Measurements from ENCODE around the gene MYL9.

Gene MYL9

DNA sequence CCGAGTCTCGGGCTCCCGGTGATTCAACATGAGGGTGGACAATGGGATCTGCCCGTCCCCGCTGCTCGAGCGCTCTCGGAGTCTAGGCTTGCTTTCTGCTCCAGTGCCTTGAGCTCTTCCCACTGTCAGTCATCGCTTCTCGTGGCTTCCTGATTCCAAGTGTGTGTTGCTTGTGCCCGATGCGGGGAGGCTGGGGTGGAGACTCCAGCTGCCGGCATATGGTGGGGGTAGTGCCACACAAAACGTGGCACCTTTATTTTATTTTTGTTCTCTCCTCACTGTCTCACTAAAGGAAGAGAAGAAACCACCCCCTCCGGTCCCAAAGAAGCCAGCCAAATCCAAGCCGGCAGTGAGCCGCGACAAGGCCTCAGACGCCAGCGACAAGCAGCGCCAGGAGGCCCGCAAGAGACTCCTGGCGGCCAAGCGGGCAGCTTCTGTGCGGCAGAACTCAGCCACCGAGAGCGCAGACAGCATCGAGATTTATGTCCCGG is 14.8 kb upstream of the MYL9 start:
- DNase-seq (ENCODE audit: low spot score) = peak; percentile 70

DNA sequence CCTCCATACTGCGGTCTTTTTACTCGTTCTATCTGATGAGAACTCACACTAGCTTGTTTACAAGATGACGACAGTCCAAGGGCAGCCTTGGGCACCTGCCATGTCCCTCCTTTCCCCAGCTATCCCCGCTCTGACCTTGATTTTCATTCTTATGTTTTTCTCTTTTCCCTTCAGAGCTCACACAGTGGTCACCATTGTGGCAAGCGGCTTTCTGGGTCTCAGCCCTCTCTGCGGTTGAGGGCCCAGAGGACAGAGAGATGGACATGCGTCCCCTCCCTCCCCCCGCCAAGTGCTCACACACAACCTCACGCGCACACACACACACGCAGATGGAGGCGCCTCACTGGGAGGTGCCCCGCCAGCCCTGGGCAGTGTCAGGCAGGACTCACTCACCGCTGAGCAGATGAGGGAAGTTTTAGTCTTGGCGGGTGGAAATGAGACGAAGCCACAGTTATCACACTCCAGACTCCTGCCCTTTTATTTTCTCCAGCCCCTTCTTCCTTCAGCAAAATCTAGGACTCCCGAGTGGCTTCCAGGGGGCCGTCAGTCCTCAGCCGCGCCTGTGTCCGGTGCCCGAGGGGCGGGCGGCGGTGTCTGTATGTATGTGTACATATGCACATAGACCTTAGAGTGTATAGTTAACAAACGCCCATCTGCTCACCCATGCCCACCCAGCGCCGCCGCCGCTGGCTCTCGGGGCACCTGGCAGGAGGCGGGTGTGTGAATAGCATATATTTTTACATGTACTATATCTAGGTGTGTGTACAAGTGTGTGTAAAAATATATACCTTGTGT is 13.8 kb upstream of the MYL9 start:
- no peak for DNase-seq (ENCODE audit: low spot score)

DNA sequence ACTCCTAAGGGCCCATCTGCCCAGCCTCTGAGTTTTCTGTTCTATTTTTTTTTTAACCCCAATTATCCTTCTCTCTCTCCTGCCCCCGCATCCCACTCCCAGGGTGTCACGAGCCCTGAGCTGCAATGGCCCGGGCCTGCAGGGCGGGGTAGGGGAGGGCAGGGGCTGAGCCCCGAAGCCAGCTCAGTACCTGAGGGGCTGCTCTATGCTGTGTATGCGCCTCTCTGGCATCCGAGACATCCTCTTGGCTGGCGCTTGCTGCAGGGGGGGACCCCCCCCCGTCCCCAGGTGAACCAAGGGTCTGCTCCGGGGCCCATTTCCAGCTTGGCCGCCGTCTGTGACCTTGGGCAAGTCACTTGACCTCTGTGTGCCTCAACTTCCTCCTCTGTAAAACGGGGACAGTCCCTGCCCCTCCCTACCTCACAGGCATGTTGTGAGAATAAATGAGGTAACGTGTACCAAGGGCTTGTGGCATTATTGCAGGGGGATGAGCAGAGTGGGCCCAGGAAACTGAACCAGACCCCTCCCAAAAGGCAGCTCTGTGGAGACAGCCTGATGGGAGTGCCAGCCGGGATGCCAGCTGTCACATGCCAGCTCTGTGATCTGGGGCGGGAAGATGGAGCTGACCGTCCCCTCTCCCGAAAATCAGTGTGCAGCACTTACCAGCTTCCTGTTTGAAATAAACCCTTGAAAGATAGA is 13.0 kb upstream of the MYL9 start:
- DNase-seq (ENCODE audit: low spot score) = no peak

DNA sequence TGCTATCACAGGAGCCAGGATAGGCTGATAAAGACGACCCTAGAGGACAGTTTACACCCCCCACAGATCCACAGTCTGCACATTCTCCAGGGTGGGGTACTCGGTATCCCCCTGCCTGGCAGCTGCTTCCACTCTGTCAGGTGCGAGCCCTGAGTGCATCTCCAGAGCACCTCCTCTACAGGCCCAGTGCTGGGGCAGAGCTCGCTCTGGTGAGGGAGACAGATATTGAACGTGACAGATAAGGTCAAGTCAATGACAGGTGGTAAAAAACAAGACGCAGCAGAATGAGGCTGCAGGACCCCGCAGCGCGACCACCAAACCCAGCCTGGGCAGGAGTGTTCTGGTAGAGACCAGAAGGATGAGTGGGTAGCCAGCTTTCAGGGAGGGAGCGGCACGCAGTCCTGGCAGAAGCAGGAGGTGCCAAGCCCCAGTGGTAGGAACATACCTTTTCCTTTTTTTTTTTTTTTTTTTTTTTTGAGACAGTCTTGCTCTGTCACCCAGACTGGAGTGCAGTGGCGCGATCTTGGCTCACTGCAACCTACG is 12.4 kb upstream of the MYL9 start:
- DNase-seq (ENCODE audit: low spot score) = no peak

DNA sequence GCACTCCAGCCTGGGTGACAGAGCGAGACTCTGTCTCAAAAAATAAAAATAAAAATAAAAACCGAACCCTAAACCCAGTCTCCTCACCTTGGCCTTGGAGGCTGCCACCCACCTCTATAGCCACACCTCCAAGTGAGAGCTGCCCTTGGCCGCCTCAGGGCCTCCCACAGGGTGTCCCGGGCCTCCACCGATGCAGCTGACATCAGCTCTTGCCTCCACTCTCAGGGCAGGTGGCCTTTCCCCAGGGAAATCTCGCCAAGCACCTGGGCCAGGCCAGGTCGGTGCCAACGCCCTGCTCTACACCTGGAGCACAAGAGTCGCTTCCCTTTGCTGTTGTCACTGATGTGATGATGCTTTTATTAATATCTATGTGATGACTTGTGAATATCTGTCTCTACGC is 8.9 kb upstream of the MYL9 start:
- DNase-seq (ENCODE audit: low spot score) = no peak

DNA sequence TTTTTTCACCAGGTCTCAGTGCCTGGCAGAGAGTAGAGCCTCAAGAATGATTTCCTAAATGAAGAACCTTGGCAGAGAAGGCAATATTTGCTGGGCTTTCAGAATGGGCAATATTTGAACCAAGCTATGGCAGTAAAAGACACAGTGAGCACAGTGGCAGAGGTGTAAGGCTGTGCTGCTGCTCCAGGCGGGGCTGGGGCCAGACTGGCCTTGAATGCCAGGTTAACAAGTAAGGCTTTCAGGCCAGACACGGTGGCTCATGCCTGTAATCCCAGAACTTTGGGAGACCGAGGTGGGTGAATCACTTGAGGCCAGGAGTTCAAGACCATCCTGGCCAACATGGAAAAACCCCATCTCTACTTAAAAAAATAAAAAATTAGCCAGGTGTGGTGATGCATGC is 8.5 kb upstream of the MYL9 start:
- no peak for DNase-seq (ENCODE audit: low spot score)

DNA sequence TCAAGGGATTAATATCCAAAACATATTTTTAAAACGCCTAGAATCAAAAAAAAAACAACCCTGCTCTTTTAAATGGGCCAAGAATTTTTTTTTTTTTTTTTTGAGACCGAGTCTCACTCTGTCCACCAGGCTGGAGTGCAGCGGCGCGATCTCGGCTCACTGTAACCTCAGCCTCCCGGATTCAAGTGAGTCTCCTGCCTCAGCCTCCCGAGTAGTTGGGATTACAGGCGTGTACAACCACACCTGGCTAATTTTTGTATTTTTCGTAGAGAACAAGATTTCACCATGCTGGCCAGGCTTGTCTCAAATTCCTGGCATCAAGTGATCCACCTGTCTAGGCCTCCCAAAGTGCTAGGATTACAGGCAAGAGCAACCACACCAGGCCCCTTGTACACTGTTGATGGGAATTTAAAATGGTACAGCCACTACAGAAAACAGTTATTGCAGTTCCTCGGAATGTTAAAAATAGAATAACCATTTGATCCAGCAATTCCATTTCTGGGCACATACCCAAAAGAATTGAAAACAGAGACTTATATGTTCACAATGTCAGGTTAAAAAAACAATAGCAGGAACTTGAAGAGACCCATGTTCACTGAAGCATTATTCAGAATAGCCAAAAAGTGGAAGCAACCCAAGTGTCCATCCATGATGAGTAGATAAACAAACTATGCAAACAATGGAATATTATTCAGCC is 3.1 kb upstream of the MYL9 start:
- no peak for DNase-seq (ENCODE audit: low spot score)

DNA sequence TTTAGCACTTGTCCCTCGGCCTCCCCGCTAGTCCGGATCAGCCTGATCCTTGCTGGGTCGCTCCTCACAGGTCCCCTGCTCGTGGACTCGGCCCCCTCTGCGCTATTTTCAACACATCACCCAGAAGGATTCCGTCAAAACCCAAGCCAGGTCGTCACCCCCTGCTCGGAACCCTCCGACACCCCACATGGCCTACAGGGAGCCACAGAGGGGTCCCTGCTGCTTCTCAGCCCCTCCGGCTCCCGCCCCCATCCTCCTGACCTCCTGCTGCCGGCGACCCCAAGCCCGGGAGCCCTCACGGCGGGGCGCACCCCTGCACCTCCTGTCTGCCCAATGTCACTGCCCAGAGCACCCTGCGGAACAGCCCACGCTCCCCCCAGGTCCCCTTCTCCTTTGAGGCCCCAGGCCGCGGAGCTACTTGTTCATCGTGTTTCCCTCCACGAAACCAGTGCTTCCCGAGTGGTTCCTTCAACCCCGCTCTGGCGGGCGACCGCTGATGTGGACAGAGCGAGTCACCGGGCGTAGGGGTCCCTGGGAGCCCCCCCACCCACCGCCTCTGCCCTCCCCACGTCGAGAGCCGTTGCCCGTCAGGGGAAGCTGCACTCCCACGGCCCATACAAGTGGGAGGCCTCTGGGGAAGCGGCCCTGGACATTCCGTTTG is 638 bp upstream of the MYL9 start:
- no peak for DNase-seq (ENCODE audit: low spot score)

DNA sequence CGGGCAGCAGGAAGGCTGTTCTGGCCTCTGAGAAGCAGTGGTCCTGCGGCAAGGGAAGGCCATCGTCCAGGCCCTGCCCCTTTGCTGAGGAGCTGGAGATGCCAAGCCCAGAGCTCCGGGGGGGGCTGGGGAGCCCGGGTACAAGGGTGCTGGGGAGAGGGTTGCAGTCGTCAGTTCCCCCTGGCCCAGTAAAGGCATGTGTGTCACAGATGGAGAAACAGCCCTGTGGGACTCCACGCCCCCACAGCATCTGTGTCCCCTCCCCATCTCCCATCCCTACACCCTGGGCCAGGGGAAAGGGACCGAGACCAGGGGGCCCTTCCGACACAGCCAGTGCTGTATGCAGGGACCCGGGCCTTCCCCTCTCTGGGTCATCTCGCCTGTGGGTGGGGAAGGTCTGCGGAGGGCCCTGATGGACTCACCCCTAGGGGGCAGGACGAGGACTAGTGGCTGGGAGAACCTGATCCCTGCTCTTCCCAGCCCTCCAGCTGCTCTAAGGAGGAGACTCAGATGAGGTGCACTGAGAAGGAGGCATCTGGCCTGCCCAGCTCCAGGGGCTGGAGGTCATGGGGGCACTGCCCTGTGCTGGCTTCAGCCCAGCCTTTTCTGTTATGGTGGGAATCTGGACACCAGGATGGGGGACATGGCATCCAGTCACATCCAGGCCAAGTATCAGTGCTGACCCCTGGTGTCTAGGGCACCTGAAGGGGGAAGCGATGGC is 609 bp downstream of the MYL9 start:
- DNase-seq (ENCODE audit: low spot score) = no peak

DNA sequence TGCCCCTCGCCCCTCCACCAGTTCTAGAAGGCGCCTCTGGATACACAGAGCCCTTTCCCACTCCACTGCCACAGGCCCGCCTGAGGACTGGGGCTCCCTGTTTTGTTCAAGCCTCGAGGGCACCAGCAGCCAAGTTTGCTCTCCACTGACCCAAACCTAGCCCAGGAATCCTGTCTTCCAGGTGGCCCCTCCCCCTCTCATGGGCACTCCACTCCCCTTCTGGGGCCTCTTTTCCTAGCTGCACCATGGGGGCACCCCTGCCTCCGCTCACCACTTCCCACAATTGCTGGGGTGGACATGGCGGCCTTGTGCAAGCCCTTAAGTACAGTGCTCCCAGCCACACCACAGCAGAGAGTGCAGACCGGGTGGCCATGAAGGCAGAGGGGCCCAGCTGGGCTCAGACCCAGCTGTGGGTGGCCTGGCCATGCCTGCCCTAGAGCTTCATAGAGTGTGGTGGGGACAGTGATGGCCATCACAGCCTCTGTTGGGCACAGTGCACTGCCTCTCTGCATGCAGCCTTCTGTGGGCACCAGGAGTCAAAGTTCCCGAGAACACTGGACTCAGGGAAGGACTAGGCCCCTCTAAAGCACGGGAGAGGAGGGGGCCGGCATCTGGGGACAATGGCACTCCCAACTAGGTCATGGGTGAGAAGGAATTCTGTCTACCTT is 1.3 kb downstream of the MYL9 start:
- DNase-seq (ENCODE audit: low spot score) = no peak

DNA sequence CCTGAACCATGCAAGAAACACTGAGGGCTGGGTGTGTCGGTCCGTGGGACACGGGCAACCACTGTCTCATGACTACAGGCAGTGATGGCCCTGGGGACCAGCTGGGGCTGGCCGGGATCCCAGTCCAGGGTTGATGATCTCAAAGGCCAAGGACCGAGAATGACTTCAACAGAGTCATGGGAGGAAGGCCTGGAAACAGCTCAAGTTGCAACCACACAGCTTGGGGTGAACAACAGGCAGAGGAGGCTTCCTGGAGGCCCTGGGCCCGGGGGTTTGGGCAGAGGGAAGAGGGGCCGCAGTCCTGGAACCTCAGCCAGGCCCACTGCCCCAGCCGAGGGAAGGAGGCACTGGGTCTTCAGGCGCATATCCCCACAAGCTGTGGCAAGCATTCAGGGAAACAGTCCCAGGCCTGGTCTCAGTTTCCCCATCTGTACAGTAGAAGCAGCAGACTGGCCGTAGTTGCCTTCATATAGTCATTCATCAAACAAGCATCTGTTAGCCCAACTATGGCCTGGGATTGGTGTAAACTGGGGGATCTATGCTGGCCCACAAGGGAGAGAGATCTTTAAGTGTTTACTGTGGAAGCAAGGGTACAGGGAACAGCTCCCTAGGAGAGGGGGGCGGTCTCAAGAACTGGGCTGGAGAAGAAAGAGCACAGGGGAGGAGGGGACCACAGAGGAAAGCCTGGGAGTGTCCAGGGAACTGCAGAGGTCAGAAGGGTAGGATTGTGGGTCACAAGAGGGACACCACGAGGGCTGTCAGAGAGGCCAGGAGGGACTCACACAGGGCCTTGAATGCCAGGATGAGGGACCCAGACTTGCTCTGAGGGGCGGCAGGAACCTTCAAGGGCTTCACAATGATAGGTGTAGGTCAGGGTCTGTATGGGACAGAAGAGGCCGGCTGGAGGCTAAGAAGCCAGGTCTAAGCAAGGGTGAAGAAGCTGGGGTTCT is 2.1 kb downstream of the MYL9 start:
- no peak for DNase-seq (ENCODE audit: low spot score)

DNA sequence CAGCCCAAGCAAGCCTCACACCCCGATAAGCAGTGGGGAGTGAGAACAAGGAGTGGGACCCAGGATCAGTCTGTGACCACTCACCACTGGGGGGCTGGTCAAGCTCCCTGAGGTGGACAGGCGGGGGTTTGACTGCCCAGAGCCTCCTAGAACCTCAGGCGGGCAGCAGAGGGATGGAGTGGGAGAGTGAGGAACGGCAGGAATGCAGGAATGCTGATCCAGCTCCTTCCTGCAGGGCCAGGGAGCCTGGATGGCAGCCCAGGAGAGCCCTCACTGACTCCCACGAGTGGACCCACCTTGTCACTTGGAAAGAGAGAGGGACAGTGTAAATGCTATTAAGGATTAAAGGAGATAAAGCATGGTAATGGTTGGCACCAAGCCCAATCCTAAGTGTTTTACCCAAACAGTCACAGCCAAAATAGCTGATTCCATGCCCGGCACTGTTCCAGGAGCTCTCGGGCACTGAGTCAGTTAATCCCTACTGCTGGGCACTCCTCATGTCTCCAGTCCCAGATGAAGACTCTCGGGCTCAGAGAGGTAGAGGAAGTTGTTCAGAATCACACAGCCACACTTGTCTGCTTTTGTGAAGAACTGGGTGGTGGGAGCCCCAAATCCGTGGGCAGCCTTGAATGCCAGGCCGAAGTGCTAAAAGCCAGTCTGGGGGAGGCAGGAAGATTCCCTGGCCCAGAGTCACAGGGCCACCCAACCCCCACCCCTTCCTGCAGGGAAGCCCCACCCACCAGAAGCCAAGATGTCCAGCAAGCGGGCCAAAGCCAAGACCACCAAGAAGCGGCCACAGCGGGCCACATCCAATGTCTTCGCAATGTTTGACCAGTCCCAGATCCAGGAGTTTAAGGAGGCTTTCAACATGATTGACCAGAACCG is 3.1 kb downstream of the MYL9 start:
- no peak for DNase-seq (ENCODE audit: low spot score)

DNA sequence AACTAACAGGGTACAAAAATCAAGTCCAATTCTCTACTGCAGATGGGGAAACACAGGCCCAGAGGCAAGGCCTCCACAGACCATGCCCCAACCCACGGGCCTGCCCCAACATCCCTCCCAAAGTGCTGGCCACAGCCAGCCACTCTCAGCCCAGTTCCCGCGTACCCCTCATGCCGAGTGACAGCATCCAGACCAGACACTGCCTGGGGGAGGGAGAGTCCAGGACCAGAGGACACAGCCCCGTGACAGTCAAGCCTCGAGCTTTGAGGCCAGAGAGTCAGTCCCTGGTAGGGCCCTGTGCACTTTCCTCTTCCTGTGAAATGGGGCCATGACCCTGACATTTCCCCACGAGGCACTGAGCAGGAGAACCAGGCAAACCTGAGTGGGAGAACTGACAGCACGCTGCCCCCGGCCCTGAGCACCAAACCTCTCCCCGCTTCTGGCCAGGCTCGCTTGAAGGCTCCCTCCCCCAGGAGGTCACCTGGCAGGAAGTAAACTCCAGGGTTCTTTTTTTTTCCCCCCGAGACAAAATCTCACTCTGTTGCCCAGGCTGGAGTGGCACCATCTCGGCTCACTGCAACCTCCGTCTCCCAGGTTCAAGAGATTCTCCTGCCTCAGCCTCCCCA is 4.9 kb downstream of the MYL9 start:
- no peak for DNase-seq (ENCODE audit: low spot score)

DNA sequence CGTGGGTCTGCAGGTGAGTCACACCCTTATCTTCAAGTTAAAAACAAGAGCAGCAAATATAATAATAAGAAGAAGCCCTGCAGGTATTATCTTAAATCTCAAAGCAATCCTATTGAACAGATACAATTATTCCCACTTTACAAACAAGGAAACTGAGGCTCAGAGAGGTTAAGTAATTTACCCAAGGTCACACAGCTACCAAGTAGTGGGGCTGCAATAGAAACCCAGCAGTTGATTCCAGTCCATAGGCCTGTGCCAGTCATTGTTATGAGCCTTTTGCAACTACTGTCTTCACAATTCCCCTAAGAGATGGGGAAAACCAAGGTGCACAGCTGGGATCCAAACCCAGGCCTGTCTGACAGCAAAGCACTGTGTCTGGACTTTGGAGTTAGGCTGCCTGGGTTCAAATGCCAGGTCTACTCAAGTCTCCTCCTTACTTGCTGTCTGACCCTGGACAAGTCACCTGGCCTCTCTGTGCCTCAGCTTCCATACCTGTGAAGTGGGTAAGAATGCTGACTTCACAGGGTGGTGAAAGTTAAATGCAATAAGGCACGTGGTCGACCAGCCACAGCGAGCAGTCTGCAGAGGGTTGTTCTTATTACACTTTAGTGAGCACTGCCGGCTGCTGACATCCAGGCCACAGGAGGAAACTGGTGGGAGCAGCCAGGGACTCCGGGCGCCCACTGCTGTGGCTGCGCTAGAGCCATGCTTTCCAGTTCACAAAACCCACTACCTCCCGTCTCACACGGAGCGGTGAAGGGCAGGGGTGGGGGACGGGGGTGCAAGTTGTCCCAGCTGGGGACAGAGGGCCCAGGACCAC is 6.1 kb downstream of the MYL9 start:
- DNase-seq (ENCODE audit: low spot score) = no peak

DNA sequence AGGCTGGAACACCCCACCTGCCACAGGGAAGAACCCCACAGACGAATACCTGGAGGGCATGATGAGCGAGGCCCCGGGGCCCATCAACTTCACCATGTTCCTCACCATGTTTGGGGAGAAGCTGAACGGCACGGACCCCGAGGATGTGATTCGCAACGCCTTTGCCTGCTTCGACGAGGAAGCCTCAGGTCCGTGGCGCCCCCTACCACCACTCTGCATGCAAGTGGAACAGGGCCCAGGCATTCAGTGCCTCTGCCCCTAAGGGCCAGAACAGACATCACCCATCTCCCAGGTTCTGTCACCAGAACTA is 6.6 kb downstream of the MYL9 start:
- DNase-seq (ENCODE audit: low spot score) = peak; percentile 50

DNA sequence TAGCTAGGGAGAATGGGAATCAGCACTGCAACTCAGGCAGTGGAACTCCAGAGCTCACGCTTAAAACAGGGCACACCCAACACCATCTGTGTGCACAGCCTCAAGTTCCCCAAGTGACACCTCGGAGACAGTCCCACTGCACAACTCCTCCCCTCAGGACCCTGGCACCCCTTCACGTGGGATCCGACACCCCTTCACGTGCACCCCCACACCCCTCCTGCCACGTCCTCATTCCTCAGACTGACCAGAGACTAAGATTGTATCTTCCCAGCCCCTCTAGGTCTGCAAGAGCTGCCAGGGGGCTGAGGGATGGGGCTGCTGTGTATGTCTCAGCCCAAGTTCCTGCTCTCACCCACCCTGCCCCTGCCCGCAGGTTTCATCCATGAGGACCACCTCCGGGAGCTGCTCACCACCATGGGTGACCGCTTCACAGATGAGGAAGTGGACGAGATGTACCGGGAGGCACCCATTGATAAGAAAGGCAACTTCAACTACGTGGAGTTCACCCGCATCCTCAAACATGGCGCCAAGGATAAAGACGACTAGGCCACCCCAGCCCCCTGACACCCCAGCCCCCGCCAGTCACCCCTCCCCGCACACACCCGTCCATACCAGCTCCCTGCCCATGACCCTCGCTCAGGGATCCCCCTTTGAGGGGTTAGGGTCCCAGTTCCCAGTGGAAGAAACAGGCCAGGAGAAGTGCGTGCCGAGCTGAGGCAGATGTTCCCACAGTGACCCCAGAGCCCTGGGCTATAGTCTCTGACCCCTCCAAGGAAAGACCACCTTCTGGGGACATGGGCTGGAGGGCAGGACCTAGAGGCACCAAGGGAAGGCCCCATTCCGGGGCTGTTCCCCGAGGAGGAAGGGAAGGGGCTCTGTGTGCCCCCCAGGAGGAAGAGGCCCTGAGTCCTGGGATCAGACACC is 7.6 kb downstream of the MYL9 start:
- DNase-seq (ENCODE audit: low spot score) = no peak

DNA sequence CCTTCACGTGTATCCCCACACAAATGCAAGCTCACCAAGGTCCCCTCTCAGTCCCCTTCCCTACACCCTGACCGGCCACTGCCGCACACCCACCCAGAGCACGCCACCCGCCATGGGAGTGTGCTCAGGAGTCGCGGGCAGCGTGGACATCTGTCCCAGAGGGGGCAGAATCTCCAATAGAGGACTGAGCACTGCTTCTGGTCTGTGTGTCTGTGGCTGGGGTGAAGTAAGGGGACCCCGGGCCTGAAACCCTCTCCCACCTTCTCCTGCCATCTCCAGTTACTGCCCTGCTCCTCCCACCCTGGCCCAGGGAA is 8.3 kb downstream of the MYL9 start:
- DNase-seq (ENCODE audit: low spot score) = no peak

Data from cerebellar cortex (tissue), 1 donor.